NCI-H2171 treated with DMSO at 0.1 percent for 48 hours (cell line): ENCODE measurements around the gene TBC1D16.
"Not testable (repeated sequence)": the region's sequence is repeated elsewhere in the genome, so short reads cannot be mapped to it uniquely, and the experiment has no call there.

Experiments
- DNase-seq: peaks from one replicate; lab custom pipeline; 2025; lab: John Stamatoyannopoulos, UW

Gene TBC1D16

DNA sequence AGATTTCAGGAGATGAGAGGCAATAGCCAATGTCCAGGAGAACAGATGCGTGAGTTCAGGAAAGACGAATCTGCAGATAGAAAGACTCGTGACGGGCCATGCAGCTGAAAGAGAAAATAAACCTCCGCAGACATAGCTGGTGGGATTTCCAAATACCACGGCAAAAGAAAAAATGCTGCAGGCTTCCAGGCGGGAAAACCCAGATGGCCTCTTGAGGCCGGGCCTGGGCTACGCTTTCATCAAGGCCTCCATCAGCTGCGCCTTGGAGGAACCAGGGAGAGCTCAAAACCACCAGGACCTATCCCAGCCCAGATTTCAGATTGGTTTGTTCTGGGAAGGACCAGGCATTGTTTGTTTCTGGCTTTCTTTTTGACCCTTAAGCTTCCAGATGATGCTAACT lies 17.4 kb upstream of the TBC1D16 start:
- no peak for DNase-seq

DNA sequence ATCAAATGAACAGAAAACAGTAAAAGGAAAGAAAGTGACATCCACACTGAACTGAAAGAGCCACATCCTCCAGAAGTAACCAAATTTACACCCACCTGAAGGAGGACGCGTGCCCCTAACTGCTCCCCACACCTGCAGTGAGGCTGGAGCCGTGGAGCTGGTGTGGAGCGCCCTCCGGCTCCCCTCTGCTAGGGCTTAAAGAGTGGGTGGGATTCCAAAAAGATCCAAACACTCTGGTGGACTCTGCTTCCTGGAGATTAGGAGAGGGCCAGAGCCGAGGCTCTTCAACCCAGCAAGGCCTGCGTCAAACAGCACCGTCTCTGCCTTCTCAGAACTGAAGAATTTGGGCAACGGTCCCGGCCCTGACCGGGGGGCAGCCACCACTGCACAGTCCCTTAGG lies 16.0 kb upstream of the TBC1D16 start:
- DNase-seq, result no peak

- DNase-seq, result no peak
These were observed 15.0 kb upstream of the TBC1D16 start for GRCh38 chr17:80050706-80051105.

GRCh38 chr17:80049986-80050385 lies 14.3 kb upstream of the TBC1D16 start:
- no peak for DNase-seq

DNA sequence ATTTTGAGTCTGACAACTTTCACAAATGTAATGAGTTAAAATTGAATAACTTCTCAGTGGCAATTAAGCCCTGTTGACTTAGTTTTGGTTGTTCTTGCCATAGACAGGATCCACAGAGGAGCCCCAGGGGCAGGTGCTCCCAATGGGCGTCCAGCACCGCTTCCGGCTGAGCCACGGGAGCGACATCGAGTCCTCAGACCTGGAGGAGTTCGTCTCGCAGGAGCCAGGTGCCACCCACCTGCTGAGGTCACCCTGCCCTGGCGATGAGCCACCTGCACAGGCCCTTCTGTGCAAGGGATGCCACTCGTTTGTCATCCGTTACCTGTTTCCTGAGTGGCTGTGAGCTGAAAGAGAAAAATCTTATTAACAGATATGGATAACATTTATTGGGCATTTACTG lies 11.5 kb upstream of the TBC1D16 start:
- peak; percentile 35 for DNase-seq

- DNase-seq, result not testable (repeated sequence)
These were observed 11.0 kb upstream of the TBC1D16 start for GRCh38 chr17:80046709-80047108.

- peak; percentile 82 for DNase-seq
These were observed 10.0 kb upstream of the TBC1D16 start for GRCh38 chr17:80045703-80046102.

DNA sequence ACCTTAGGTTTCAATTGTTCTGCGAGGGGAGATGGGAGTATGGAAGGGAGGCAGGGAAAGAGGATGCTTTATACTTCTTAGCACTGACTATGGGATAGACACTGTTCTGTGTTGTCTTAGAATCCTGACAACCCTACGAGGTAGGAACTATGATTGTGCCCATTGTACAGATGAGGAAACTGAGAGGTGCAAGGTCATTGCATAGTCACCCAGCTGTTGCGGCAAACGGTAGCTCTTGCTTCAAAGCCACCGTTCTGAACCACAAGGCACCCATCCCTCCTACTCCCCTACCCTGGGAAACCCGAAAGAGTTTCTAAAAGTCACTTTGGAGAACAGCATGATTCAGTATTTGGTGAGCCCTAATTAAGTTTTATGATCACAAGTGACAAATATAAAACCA lies 8.3 kb upstream of the TBC1D16 start:
- DNase-seq, result no peak

GRCh38 chr17:80036715-80037477 lies 1.2 kb upstream of the TBC1D16 start:
- DNase-seq, result peak; percentile 58

DNA sequence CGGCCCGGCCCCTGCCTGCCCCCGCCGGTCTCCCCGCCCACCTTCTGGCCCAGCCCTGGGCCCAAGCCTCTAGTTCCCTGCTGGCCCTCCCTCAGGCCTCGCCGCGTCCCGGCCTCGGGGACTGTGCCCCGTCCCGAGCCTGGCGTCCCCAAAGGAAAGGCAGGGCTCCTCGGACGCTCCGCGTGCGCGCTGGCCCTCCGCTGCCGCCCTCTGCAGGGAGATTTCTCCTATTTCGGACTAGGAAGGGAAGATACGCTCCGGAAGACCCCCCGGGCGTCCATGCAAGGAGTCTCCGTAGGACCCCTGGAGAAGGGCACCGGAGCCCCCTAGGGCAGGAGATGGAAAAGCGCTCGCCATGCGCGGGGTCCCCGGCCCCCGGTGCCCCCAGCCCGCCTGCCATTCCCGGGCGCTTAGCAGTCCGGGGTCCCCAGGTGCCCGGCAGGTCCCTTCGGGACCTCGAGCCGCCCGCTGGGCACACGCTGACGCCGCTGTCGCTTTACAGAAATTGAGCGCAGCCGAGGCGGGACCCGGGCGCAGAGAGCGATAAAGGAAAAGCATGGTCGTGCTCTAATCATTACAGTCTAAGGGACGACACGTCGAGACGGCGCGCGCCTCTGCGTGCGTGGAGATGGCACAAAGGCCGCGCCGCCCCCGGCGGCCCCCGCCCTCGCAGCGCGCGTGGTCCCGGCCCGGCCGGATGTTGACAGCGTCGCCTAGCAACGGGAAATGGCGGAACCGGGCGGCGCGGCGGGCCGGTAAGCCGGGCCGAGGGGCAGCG lies 454 bp upstream of the TBC1D16 start, which contains the start of gene CCDC40:
TSS of gene CCDC40 (plus strand) at position 706 of the 778 bp plus-strand sequence. CDS start at position 727, 21 bp downstream.
- peak; percentile 69 for DNase-seq

DNA sequence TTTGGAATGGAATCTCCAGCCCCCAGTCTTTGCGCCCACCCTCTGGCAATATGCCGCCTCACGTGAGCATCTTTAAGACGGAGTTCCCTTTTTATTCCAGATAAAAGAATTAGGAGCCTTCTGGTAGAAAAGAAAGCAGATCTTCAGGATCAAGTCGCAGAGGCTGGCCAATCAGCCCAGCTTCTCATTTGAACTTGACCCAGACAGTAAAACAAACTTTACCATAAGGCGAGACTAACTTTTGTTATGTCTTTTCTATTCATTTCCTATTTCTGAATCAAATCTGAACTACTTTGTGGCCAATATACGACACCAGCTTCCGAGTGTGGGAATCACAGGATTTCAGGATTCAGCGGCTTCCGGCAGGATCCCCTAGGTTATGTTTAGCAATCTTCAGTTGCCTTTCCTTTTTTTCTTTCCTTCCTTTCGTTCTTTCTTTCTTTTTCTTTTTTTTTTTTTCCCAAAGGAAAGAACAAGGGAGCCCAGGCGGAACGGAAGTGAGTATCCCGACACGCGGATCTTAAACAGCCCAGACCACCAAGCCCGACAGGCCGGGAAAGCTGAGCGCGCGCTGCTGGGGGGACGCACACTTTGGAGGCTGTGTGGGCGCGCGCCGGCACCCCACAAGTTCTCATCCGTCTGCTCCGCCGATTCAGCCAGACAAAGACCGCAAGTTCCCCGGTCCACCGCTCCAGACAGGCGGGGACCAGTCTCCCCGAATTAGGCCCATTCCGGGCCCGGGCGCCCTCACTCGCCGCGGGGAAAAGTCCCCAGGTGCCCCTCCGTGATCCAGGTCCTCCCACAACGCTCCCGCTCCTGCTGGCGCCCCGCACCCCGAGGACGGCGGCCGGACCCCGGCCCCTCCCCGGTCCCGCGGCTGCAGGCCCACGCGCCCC lies 633 bp downstream of the TBC1D16 start:
- DNase-seq, result peak; percentile 38

DNA sequence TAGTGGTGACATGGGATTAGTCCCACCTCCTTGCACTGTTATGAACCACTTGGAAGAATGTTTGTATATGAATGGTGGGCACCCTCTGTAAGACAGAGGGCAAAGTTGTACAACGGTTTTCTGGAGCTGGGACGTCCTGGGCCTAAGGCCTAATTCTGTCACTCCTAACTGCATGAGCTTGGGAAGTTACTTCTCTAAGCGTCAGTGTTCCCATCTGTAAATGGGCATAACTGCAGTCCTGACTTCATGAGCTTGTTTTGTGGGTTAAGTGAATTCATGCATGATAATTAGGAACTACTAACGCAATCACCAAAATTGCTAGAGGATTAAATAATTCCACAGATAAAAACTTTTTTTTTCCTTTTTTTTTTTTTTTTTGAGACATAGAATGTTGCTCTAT lies 1.8 kb downstream of the TBC1D16 start:
- DNase-seq, result no peak

DNA sequence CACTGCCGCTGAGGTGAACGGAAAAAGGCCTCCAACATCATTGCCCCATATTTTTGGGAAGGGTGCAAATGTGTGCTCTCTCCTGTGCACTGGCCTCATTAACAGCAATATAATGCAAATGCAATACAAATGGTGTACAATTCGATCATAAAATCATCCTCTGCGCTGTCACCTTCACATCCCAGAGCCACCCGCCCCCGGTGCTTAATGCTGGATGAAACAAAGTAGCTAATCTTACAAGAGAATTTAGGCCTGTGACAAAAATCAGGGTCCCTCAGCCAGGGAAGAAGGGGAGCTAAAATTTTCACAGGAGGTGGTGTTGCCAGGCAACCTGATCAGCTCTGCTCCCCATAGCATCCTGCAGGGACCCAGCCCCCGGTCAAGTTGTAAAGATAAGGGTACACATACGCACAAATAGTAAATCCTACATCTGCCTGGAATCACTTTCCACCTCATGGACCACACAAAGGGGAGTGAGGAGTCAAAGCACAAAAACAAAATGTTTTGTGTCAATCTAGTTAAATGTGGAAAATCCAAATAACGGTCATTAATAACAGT lies 3.0 kb downstream of the TBC1D16 start:
- no peak for DNase-seq

DNA sequence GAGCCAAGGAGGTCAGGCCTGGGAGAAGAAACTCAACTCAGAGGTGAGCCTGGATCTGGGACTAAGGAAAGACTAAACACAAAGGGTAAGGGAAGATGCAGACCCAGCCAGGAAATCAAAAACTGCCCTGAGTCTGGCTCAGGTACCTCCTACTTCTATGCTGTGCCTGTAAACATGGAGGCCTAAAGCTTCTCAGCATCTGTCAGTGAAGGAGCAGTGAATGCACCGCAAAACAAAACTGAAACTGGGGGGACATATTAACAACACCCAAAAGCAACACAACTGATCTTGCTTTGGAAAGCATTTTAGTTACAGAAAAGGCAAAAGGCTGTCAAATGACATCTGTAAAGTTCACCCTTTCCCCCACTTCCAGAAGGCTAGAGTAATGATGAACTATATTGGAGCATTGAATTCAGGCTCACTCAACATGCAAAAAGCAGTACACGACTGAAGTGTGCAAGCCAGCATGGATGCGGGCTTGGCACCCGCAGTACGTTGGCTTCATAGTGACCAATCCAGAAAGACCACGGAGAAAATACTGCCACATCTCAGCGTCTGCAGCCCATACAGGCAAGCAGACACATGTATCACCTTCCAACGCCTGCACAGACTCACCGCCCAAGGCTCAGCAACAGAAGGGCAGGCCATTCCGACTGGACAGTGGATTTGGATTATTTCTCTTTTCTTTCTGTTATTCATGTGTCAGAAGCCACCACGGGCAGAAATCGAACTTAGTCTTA lies 3.8 kb downstream of the TBC1D16 start:
- DNase-seq, result no peak

DNA sequence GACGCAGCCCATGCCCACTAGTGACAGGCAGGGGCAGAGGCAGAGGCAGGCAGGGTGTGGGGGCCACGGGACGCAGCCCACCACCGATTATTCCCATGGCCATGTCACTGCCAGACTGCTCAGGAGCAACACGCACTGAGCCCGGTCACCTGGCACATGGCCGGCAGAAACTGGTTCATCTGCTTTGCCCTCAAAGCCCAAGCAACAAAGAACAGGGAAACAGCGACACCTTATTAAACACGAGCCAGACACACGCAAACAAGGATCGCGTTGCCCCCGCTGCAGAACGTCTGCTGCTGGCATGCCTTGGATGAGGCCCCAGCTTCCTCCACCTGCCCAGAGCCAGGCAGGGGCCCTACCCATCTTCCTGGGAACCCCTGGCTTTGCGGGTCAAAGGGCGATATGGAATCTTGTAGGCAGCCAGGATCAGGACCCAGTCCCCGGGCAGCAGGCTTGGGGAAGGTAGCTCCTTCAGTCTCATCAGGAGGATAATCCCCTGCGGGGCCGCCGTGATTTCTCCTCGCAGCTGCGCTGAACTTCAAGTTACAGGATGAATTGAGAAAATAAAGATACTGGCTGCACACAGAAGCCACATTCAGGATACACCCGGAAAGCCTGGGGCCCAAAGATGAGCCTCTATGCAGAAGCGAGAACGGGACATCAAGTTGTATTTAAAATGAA lies 4.8 kb downstream of the TBC1D16 start:
- peak; percentile 25 for DNase-seq

- DNase-seq, result peak; percentile 86
These were observed 6.3 kb downstream of the TBC1D16 start for GRCh38 chr17:80029258-80029974.

- DNase-seq, result peak; percentile 57
These were observed 7.6 kb downstream of the TBC1D16 start for GRCh38 chr17:80028030-80028429.

DNA sequence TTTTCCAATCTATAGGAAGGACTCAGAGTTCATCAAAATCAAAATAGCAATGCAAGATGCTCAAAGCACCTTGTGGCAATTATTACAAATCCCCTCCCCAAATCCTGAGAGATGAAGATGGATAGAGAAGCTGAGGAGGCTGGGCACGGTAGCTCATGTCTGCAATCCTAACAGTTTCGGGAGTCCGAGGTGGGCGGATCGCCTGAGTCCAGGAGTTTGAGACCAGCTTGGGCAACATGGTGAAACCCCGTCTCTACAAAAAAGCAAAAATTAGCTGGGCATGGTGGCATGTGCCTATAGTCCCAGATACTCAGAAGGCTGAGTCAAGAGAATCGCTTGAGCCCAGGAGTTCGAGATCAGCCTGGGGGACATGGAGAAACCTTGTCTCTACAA lies 8.6 kb downstream of the TBC1D16 start:
- no peak for DNase-seq

DNA sequence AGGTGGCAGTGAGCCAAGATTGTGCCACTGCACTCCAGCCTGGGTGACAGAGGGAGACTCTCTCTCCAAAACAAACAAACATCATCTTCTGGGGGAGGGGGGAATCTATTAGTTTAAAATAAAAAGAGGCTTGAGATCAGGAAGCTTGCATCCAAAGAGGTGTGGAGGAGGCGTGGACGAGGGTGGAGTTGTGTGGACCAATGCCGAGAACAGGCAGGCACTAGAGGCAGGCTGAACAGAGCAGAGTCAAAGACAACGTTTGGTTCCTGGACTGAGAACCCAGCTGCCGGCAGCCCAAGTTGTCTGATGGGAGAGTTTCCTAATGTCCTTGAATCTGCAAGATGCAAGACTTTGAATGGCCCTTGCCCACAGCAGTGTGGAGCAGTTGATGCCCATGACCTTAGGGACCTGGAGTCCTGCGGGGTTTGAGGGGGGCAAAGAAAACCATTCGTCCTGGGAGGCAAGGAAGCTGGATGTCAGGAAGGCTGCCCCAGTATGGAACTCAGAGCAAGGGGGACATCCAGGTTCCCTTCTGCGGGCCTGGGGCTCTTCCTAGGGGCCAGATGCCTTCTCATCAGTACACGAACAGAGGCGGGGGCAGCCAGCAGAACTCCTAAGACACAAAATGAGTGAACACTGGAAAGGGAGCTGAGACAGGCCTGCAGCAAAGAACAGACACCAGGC lies 9.2 kb downstream of the TBC1D16 start:
- peak; percentile 23 for DNase-seq
